Mammary epithelial cell (primary cell): Measurements from ENCODE around the gene ZNF487.

ENCODE experiments used
- EZH2 ChIP-seq: IDR thresholded peaks from 2 replicates; pipeline ENCODE4 v1.6.1; 2012; ENCODE audit warnings: low read length, inconsistent platforms, borderline replicate concordance
- TF ChIP-seq, protein P1 (sequence below), 2 donors: IDR thresholded peaks in 1 of 2; conservative IDR thresholded peaks in 1 of 2; 2 replicates each; pipeline ENCODE4 v1.5.1; 2011 to 2012; ENCODE audit warnings: inconsistent platforms in 2 of 2, low read length in 2 of 2, mild to moderate bottlenecking in 2 of 2, control low read depth in 1 of 2, low read depth in 1 of 2; ENCODE audit not compliant: insufficient read depth in 1 of 2; ENCODE audit errors: extremely low read depth in 1 of 2

DNA sequence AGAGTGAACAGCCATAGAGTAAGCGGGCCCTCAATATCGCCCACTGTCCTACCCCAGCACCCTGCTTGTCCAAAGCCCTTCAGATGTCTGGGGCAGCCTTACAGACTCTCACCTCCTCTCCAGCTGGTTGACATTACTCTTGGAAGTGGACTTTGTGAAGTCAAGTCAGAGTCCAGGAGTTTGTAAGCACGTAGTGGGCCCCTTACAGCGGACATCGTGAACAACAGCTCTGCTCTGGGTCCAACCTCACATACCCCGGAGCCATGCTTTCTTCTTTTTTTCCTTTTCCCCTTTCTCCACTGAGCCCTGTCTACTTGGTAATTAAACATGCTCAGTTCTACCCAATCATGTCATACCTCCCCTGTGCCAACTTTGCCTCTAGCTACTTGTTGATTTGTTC lies 45.4 kb upstream of the ZNF487 start:
- TF ChIP-seq, protein P1, sequence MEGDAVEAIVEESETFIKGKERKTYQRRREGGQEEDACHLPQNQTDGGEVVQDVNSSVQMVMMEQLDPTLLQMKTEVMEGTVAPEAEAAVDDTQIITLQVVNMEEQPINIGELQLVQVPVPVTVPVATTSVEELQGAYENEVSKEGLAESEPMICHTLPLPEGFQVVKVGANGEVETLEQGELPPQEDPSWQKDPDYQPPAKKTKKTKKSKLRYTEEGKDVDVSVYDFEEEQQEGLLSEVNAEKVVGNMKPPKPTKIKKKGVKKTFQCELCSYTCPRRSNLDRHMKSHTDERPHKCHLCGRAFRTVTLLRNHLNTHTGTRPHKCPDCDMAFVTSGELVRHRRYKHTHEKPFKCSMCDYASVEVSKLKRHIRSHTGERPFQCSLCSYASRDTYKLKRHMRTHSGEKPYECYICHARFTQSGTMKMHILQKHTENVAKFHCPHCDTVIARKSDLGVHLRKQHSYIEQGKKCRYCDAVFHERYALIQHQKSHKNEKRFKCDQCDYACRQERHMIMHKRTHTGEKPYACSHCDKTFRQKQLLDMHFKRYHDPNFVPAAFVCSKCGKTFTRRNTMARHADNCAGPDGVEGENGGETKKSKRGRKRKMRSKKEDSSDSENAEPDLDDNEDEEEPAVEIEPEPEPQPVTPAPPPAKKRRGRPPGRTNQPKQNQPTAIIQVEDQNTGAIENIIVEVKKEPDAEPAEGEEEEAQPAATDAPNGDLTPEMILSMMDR (conservative IDR thresholded peaks at IDR 0.05 in 1 of 2, IDR thresholded peaks at IDR 0.05 in 1 of 2; ENCODE audit: extremely low read depth in 1 of 2, insufficient read depth in 1 of 2, low read depth in 1 of 2, low read length in 2 of 2) = no peak
- no peak for TF ChIP-seq EZH2
